ENCODE results near the gene PARK7.
"Not testable (repeated sequence)": the region's sequence is repeated elsewhere in the genome, so short reads cannot be mapped to it uniquely, and the experiment has no call there.

The PARK7 gene

GRCh38 chr1:7943251-7943650 lies 18.3 kb upstream of the PARK7 start:
- DNase-seq (ENCODE audit: low spot score) = no peak

DNA sequence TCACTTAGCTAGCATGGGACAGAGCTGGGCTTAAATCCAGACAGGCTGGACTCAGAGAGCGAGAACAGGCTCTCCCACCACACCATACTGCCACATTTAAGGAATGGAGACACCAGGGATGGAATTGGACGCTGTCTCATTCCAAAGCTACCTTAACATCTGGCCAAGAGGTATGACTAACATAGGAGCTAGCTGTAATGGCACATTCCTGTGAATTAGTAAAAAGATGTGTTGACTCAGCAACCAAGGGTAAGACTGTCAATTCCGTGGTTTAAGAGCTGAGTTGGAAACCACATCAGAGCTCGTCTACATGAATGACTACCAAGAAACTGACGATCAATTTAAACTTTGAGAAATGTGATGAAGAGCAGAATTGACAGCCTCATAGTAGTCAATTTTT lies 12.6 kb upstream of the PARK7 start:
- DNase-seq (ENCODE audit: low spot score) = no peak

DNA sequence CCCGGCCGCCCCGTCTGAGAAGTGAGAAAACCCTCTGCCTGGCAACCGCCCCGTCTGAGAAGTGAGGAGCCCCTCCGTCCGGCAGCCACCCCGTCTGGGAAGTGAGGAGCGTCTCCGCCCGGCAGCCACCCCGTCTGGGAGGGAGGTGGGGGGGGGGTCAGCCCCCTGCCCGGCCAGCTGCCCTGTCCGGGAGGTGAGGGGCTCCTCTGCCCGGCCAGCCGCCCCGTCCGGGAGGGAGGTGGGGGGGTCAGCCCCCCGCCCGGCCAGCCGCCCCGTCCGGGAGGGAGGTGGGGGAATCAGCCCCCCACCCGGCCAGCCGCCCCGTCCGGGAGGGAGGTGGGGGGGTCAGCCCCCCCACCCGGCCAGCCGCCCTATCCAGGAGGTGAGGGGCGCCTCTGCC lies 8.7 kb upstream of the PARK7 start:
- DNase-seq (ENCODE audit: low spot score) = not testable (repeated sequence)

- DNase-seq (ENCODE audit: low spot score) = peak; percentile 98
Measured at GRCh38 chr1:7953850-7954609, 7.5 kb upstream of the PARK7 start.

DNA sequence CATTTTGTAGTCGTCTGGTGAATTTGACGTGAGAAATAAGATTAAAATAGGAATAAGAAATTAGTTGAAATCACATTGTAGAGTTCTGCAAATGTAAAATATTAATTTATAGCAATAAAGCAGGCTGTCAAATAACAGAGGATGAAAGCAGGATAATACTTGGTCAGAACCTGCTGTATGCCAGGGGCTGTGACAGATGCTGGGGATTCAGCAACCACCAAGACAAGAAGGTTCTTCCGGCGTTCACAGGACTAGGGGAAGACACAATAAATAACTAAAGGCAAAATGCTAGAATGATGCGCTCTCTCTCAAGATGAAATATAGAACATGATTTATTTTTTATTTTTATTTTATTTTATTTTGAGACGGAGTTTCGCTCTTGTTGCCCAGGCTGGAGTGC lies 6.8 kb upstream of the PARK7 start:
- DNase-seq (ENCODE audit: low spot score) = no peak

DNA sequence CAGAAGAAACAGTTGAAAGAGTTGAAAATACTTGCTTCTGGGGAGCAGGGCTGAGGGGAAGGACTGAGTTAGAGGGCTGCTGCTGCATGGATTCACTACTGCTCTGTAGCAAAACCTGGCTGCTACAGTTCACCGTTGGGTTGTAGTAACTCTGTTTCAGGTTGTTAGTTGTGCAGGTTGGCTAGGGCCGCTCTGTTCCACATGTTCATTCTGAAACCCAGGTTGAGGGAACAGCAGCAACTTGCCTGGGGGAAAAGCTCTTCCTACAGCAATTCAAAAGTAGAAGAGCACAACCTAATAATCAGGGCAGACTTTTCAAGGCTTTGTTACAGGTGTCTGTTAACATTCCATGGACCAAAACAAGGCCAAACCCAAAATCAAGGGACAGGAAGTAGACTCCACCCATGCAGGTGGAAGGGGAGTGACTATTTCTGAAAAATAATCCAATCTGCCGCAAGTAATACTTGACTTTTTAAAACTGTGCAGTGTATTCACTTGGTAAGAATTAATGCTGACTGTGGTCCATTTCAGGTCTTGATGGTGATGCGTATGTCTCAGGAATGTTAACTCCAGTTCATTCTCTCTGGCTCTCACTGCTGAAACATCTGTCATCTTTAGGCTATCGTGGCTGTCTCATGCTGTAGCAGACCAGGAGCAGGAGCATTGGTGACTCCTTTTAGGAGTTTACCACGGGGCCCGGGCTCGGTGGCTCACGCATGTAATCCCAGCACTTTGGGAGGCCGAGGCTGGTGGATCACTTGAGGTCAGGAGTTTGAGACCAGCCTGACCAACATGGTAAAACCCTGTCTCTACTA lies 5.1 kb upstream of the PARK7 start:
- DNase-seq (ENCODE audit: low spot score) = no peak

DNA sequence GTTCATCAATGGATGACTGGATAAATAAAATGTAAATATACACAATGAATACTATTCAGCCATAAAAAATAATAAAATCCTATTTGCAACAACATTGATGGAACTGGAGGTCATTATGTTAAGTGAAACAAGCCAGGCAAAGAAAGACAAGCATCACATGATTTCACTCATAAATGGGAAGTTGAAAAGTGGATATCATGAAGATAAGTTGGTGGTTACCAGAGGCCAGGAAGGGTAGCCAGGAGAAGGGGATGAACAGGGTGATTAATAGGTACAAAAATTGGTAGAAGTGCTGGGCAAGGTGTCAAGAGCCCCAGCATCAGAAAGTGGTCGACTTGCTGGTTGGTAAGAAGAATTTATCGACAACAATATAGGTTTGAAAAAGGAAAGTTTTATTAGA lies 1.3 kb upstream of the PARK7 start:
- DNase-seq (ENCODE audit: low spot score) = no peak

- no peak for DNase-seq (ENCODE audit: low spot score)
Measured at GRCh38 chr1:7960867-7961215, 670 bp upstream of the PARK7 start.

DNA sequence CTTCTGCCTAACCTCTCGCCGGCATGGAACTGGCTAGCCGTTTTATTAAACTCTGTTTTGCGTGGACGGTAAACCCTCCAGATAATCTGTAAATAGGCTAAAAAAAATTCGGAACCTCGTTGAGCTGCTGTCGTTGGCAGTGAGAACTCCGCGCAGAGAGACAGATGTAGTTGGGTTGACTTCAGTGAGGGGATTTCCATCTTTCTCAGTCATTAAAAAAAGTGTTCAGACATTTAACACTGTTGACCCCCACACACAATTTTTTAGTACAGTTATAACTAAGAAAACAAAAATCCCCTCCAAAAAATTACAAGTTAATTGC lies 464 bp downstream of the PARK7 start:
- no peak for DNase-seq (ENCODE audit: low spot score)

GRCh38 chr1:7962636-7963377 lies 1.3 kb downstream of the PARK7 start:
- DNase-seq (ENCODE audit: low spot score) = no peak

DNA sequence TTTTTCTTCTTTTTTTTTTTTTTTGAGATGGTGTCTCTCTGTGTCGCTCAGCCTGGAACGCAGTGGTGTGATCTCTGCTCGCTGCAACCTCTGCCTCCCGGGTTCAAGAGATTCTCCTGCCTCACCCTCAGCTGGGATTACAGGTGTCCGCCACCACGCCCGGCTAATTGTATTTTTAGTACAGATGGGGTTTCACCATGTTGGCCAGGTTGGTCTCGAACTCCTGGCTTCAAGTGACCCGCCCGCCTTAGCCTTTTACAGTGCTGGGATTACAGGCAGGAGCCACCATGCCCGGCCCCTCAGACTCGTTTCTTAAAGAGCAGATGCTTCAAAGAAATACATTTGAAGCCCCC lies 1.8 kb downstream of the PARK7 start:
- DNase-seq (ENCODE audit: low spot score) = not testable (repeated sequence)

DNA sequence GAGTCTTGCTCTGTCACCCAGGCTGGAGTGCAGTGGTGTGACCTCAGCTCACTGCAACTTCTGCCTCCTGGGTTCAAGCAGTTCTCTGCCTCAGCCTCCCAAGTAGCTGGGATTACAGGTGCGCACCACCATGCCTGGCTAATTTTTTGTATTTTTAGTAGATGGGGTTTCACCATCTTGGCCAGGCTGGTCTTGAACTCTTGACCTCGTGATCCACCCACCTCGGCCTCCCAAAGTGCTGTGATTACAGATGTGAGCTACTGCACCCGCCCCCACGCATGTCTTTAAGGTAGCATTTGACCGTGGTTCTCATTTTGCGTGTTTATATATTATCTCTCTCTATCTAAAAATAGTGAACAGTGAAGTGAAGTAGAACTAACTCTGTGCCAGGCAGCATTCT lies 2.3 kb downstream of the PARK7 start:
- not testable (repeated sequence) for DNase-seq (ENCODE audit: low spot score)

- DNase-seq (ENCODE audit: low spot score) = no peak
Measured at GRCh38 chr1:7964476-7964875, 3.0 kb downstream of the PARK7 start.

GRCh38 chr1:7967196-7967595 lies 5.7 kb downstream of the PARK7 start:
- no peak for DNase-seq (ENCODE audit: low spot score)

- no peak for DNase-seq (ENCODE audit: low spot score)
Measured at GRCh38 chr1:7967651-7968050, 6.1 kb downstream of the PARK7 start.

DNA sequence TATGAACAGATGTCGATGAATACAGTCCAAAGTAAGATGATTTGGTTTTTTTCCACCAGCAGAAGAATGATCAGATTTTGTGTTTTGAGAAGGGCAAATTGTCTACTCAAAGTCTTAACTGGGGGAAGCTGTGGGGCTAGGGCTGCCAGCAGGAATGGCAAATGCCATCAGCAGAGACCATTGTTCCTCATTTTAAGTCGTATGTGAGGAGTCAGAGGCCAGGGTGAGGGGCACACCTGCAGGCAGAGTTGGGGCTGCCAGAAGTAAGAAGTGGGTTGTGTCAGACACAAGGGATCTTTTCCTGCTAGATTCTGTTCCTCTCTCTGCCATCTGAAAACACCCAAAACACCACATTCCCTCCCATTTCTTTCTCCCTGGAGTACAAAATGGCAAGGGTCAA lies 8.7 kb downstream of the PARK7 start:
- DNase-seq (ENCODE audit: low spot score) = no peak

GRCh38 chr1:7971024-7971423 lies 9.5 kb downstream of the PARK7 start:
- no peak for DNase-seq (ENCODE audit: low spot score)

DNA sequence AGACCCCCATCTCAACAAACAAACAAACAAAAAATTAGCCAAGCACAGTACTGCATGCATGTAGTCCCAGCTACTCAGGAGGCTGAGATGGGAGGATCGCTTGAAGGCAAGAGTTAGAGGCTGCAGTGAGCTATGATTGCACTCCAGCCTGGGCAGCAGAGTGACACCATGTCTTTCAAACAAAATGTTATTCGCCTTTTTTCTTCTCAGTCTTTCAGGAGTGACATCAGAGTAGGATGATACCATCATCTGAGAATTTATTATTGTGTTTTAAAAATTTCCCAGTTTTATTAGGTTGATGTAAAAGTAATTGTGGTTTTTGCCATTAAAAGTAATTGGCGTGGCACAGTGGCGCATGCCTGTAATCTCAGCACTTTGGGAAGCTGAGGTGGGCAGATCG lies 10.8 kb downstream of the PARK7 start:
- no peak for DNase-seq (ENCODE audit: low spot score)

DNA sequence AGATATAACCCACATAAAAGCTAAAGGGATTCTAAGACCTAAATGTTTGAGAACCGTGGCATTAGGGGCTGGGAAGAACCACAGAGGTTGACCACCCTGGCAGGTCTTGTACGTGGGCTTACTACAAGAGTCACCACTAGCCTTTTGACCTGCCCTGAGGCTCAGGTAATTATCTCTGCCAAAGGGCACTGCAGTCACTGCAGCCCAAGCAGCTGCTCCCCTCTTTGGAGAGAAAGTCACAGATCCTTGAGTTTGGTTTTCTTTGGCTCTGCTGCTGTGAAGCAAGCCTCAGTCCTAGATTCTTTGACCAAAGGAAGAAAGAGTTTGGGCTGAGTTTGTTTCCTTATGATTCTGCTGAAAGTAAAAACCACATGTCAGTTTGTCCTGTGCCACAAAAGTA lies 11.6 kb downstream of the PARK7 start:
- DNase-seq (ENCODE audit: low spot score) = no peak

DNA sequence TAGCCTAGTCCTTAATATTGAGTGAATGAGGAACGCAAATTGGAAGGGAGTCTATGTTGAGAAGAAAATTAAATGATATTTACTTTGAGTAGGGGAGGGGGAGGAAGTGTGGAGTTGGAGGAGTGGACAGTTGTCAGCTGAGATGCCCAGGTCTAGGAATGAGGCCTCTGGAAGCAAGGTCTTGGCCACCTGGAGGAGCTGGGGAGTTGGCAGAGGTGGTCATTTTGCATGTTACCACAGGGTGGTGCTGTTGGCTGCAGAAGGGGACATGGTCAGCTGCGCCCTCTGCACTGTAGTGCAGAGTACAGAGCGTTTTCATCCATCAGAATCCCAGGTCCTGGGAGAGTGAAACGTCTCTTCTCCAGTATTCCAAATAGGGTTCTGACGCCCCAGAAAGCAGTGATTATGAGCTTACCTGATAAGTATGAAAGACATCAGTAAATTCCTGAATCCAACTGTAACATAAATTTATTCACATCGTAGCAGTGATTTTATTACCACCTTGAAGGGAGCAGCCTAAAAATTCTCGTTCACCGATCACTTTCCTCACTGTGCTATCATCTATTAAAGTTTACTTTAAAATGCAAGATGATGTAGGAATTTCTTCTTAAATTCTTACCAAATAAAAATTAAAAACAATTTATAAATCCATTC lies 13.8 kb downstream of the PARK7 start:
- DNase-seq (ENCODE audit: low spot score) = peak; percentile 81

DNA sequence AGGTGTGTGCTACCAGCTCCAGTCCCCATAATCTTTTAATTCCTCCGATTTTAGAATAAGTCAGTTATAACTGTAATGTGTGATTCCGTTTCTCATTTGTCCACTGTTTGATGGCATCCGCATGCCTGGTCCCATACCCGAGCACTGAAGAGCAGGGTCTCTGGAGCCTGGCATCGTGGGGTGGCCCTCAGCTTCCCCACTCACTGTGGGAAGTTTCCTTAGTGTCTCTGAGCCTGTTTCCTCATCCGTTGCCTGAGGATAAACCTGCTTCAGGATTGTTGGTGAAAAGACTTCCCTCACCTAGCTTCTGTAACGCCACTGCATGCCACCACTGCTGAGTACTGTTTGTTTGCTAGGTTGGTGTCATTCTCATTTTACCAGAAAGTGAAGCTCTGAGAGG lies 19.5 kb downstream of the PARK7 start:
- no peak for DNase-seq (ENCODE audit: low spot score)

DNA sequence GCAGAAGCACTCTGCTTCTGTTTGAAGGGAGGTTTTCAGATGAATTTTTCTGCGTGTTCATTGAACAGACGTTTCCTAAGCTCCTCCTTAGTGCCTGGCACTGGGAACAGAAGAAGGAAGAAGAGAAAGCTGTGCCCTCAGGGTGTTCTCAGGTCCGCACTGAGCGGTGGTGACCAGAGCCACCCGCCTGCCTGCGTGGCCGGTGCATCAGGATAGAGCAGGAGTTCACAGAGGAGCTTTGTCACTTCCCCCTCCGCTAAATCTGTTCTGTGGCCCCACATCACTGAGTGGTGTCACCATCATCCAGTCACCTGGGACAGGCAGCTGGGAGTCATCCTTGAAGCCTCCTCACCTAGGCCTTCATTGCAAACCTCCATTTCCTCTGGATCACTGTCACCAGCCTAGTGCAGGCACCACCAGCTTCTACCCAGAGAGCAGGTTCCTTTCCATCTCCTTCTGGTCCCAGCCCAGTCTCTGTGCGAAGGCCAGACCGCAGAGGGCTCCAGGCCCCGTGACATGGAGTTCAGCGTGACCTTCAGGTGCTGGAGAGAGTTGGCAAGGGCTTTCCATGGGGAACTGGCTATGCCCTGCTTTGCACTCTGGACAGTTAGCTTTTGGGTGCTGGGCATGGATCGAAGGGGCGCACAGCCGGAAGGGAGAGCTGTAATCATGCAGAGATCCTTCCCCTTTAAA lies 21.7 kb downstream of the PARK7 start:
- no peak for DNase-seq (ENCODE audit: low spot score)

Data from Ammon's horn (tissue), 1 donor.